D721Med (cell line): Measurements from ENCODE around the gene ZEB2.

Experiments used
- DNase-seq: peaks from one replicate; pipeline ENCODE4 v3.0.0; 2011; ENCODE audit warnings: low spot score; ENCODE audit not compliant: insufficient read length
- FAIRE-seq: peaks from 2 replicates; lab custom pipeline; 2011; peaks lifted over from hg19 to GRCh38; lab: Jason Lieb, UNC
- CTCF ChIP-seq: IDR thresholded peaks from 2 replicates; pipeline ENCODE4 v1.5.1; 2012; ENCODE audit warnings: mild to moderate bottlenecking, control low read depth; ENCODE audit not compliant: insufficient read depth; ENCODE audit errors: missing control alignments

Gene ZEB2

GRCh38 chr2:144530596-144530995 lies 10.7 kb upstream of the ZEB2 start:
- FAIRE-seq (no peak), DNase-seq (no peak)
- no peak for TF ChIP-seq CTCF

GRCh38 chr2:144529841-144530240 lies 9.9 kb upstream of the ZEB2 start:
- DNase-seq, result no peak
- no peak for TF ChIP-seq CTCF
- FAIRE-seq, result no peak

- TF ChIP-seq CTCF, result no peak
- FAIRE-seq, result no peak
- DNase-seq, result no peak
Observed at GRCh38 chr2:144528108-144528507, 8.2 kb upstream of the ZEB2 start.

GRCh38 chr2:144526831-144527230 lies 6.9 kb upstream of the ZEB2 start:
- TF ChIP-seq CTCF, result no peak
- no peak for FAIRE-seq
- no peak for DNase-seq

- no peak for DNase-seq
- FAIRE-seq, result no peak
- no peak for TF ChIP-seq CTCF
Observed at GRCh38 chr2:144524118-144525009, 4.4 kb upstream of the ZEB2 start.

- TF ChIP-seq CTCF, result no peak
- FAIRE-seq (no peak), DNase-seq (no peak)
Observed at GRCh38 chr2:144523596-144524117, 3.7 kb upstream of the ZEB2 start.
